Heart left ventricle (tissue), 16 donors: ENCODE measurements around the gene FMO1. TPM values are rescaled to one million over a fixed set of nuclear protein-coding genes. Genes with fewer than 3 reads are reported as not detected.
"Not testable (repeated sequence)": the region's sequence is repeated elsewhere in the genome, so short reads cannot be mapped to it uniquely, and the experiment has no call there.

Experiments
- ATAC-seq, 4 donors: fragments of 200-7000 bp; cut with Tn5 transposase; one replicate each; pipeline ENCODE4 v1.9.1; 2020 to 2022; ENCODE audit warnings: moderate library complexity in 4 of 4, mild to moderate bottlenecking in 3 of 4, moderate number of reproducible peaks in 1 of 4
- DNase-seq, 5 donors: peaks; one replicate each; pipeline ENCODE4 v3.0.0-alpha.2; 2020
- H3K27ac ChIP-seq, 12 donors: fragments of 200-600 bp; sonication (generic) in 4 of 12; one replicate each; pipeline versions ENCODE4 v1.5.0 to v1.8.0; 2016 to 2022; ENCODE audit warnings: mild to moderate bottlenecking in 2 of 12
- H3K27me3 ChIP-seq, 9 donors: fragments of 200-600 bp; sonication (generic) in 2 of 9; one replicate each; pipeline versions ENCODE4 v1.5.1 to v1.8.0; 2016 to 2022; ENCODE audit warnings: mild to moderate bottlenecking in 3 of 9
- H3K36me3 ChIP-seq, 9 donors: fragments of 200-600 bp; sonication (generic) in 2 of 9; one replicate each; pipeline versions ENCODE4 v1.5.0 to v1.8.0; 2018 to 2022; ENCODE audit warnings: mild to moderate bottlenecking in 2 of 9
- H3K4me1 ChIP-seq, 12 donors: fragments of 200-600 bp; sonication (generic) in 4 of 12; one replicate each; pipeline versions ENCODE4 v1.5.0 to v1.8.0; 2016 to 2022; ENCODE audit warnings: mild to moderate bottlenecking in 3 of 12
- H3K4me3 ChIP-seq, 12 donors: fragments of 200-600 bp; sonication (generic) in 4 of 12; one replicate each; pipeline versions ENCODE4 v1.5.0 to v1.8.0; 2017 to 2022; ENCODE audit warnings: mild to moderate bottlenecking in 9 of 12, moderate library complexity in 4 of 12
- H3K9me3 ChIP-seq, 12 donors: fragments of 200-600 bp; sonication (generic) in 4 of 12; one replicate each; pipeline versions ENCODE4 v1.5.0 to v1.8.0; 2016 to 2022; ENCODE audit warnings: mild to moderate bottlenecking in 1 of 12
- POLR2A ChIP-seq, 2 donors: fragments of 450-650 bp; IDR thresholded peaks; one replicate each; pipeline ENCODE4 v1.6.1; 2017; ENCODE audit warnings: antibody characterized with exemption in 2 of 2, mild to moderate bottlenecking in 2 of 2, moderate library complexity in 2 of 2
- WGBS, 4 donors: extraction: QIAGEN DNeasy Blood & Tissue Kit in 2 of 4; methylation state at CpG; one replicate each; pipeline versions ENCODE4 v1.1.5 to v1.1.7; 2013 to 2018; 5-methylcytosine and 5-hydroxymethylcytosine counted together
- intact Hi-C, 10 donors: fragments of 100-400 bp; cut with DNase I; formaldehyde crosslinking; loops; one replicate each; pipeline versions ENCODE4 v1.11.1 to v1.14.2; 2022
- polyA plus RNA-seq, 2 donors: library from polyadenylated mRNA; stranded (reverse); fragments of 200-250 nt; gene quantifications; one replicate each; pipeline ENCODE4 v1.2.3, GENCODE V29; 2013
- total RNA-seq, 9 donors: library from RNA; depleted of rRNA in 2 of 9; stranded (reverse); fragments of >200 nt in 2 of 9; fragmentation: NEBNext Ultra II Directional in 3 of 9; extraction: Animal tissue kit (Norgen Biotek cat#: 25700) in 3 of 9; gene quantifications; one replicate each; pipeline versions ENCODE4 v1.1.0 to v1.2.4, GENCODE V29; 2016 to 2023
- TF ChIP-seq, protein P1 (sequence below), 12 donors: fragments of 200-600 bp; sonication (generic) in 4 of 12; IDR thresholded peaks; one replicate each; pipeline versions ENCODE4 v1.5.0 to v1.8.0; 2018 to 2022; ENCODE audit warnings: antibody characterized with exemption in 12 of 12, mild to moderate bottlenecking in 5 of 12
- donor health status: ischemic (EF 13 %, LVEDD 7.1; RV severe dilation, severe dysfunction).
- donor health status: healthy with polysubstance abuse.
- donor health status: DM: no; HTN: yes; CAD: no.
- donor health status: DM: no; HTN: no; CAD: no.
- donor health status: ischemic (EF 25% LVEDD 6.9; RV normal size, moderate dysfunction).
- donor health status: ischemic (EF 25% LVEDD 5.7; RV mildly dilated, moderate dysfunction).
- donor health status: healthy.
- donor health status: DM: yes; HTN: yes; CAD: no.
- donor health status: ischemic (EF 35%, LVEDD 5.7; RV mildly dilated, moderate dysfunction).
- donor health status: nonischemic (EF 11% LVEDD 7.7; RV severe dilation, severe dysfunction).
- donor health status: DM: yes; HTN: yes; CAD: no.
- donor health status: PGD.
- donor health status: ischemic (EF 29% LVEDD 5.4; RV normal size, mild dysfunction).
- donor health status: nonischemic (EF 23%, LVEDD 6.1; RV moderate dilation, normal function).

FMO1 gene
- total and polyA plus RNA-seq, 11 donors, result 0.15 to 7.0 (median 0.58) TPM; not detected in 2

DNA sequence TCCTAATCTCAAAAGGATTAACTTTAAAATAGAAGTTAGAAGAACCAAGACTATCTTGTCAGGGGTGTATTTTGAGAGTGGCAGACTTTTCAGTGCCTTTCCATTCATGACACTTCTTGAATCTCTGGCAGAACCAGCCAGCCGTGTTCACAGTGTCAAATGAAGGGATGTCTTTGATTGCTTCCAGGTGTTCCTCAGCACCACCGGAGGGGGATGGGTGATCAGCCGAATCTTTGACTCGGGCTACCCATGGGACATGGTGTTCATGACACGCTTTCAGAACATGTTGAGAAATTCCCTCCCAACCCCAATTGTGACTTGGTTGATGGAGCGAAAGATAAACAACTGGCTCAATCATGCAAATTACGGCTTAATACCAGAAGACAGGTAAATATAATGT is 32.3 kb downstream of the FMO1 start:
- Histone ChIP-seq H3K4me1 (no peaks in the 10 kb centered on the region), H3K4me3 (no peak overlapping the region), H3K9me3 (no peaks in the 10 kb centered on the region), H3K27me3 (no peaks in the 10 kb centered on the region), H3K27ac (no peak overlapping the region), H3K36me3 (peaks cover 0 to 2% (median 0%) of the 10 kb centered on the region in 9 donors)
- no peak for DNase-seq
- WGBS, 4 donors, result 79 to 89% (median 82%) methylated on average over 7 of the region's 7 CpGs
- TF ChIP-seq, protein P1, sequence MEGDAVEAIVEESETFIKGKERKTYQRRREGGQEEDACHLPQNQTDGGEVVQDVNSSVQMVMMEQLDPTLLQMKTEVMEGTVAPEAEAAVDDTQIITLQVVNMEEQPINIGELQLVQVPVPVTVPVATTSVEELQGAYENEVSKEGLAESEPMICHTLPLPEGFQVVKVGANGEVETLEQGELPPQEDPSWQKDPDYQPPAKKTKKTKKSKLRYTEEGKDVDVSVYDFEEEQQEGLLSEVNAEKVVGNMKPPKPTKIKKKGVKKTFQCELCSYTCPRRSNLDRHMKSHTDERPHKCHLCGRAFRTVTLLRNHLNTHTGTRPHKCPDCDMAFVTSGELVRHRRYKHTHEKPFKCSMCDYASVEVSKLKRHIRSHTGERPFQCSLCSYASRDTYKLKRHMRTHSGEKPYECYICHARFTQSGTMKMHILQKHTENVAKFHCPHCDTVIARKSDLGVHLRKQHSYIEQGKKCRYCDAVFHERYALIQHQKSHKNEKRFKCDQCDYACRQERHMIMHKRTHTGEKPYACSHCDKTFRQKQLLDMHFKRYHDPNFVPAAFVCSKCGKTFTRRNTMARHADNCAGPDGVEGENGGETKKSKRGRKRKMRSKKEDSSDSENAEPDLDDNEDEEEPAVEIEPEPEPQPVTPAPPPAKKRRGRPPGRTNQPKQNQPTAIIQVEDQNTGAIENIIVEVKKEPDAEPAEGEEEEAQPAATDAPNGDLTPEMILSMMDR (IDR thresholded peaks at IDR 0.05), result no peak
- TF ChIP-seq POLR2A (IDR thresholded peaks at IDR 0.05), result no peak
- intact Hi-C loops, result no loop called here
- no peak for ATAC-seq

- no peak for ATAC-seq
- TF ChIP-seq, protein P1 (IDR thresholded peaks at IDR 0.05), result no peak
- no peak for TF ChIP-seq POLR2A (IDR thresholded peaks at IDR 0.05)
- H3K36me3 ChIP-seq, result peaks cover 0 to 2% (median 0%) of the 10 kb centered on the region in 9 donors
Measured at GRCh38 chr1:171286032-171286705, 37.9 kb downstream of the FMO1 start.

DNA sequence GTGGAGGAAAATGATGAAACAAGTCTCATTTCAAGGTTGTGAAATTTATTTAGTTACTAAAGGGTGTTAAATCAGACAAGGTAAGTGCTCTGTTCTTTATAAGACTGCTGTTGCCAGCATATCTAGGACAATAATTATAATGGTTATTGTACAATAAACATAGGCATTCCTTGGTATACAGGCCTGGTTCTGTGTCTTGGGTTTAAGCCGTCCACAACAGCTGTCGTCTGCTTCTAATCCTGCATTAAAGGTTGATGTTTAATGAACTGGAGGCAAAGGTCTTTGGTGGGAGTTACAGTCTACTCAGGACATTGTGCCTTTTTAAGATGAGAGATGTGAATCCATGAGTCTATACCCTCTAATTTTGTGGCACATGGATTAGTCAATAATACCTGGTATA is 42.3 kb downstream of the FMO1 start:
- Histone ChIP-seq H3K4me3 (no peak overlapping the region), H3K9me3 (no peaks in the 10 kb centered on the region), H3K27ac (no peak overlapping the region), H3K36me3 (no peaks in the 10 kb centered on the region), H3K4me1 (no peaks in the 10 kb centered on the region), H3K27me3 (no peaks in the 10 kb centered on the region)
- TF ChIP-seq, protein P1 (IDR thresholded peaks at IDR 0.05), result no peak
- no peak for TF ChIP-seq POLR2A (IDR thresholded peaks at IDR 0.05)
- DNase-seq (no peak), ATAC-seq (no peak)
- intact Hi-C loops, result loop anchor here in 1 of 10 donors (2.0 kb wide), 1 partner anchor 36 kb away; no protein-coding TSS in a partner anchor
- 89 to 93% (median 93%) methylated on average over 2 of the region's 2 CpGs for WGBS, 4 donors

More at GRCh38 chr1:171286032-171286705, 37.9 kb downstream of the FMO1 start:
- Histone ChIP-seq H3K27ac (no peak overlapping the region), H3K27me3 (no peaks in the 10 kb centered on the region), H3K4me3 (no peak overlapping the region), H3K4me1 (no peaks in the 10 kb centered on the region), H3K9me3 (no peaks in the 10 kb centered on the region)
- WGBS, 4 donors, result 52 to 69% (median 60%) methylated on average over 4 of the region's 4 CpGs
- intact Hi-C loops, result no loop called here
- no peak for DNase-seq

- Histone ChIP-seq H3K4me3 (no peak overlapping the region), H3K27ac (no peak overlapping the region), H3K27me3 (no peaks in the 10 kb centered on the region), H3K4me1 (no peaks in the 10 kb centered on the region), H3K36me3 (no peaks in the 10 kb centered on the region), H3K9me3 (no peaks in the 10 kb centered on the region)
- DNase-seq, result no peak
- ATAC-seq, result no peak
- intact Hi-C loops, result no loop called here
- 67 to 87% (median 71%) methylated on average over 1 of the region's 1 CpG for whole genome bisulfite sequencing, 4 donors
- no peak for TF ChIP-seq POLR2A (IDR thresholded peaks at IDR 0.05)
- TF ChIP-seq, protein P1 (IDR thresholded peaks at IDR 0.05), result no peak
Measured at GRCh38 chr1:171292799-171293198, 44.5 kb downstream of the FMO1 start.

- DNase-seq, H3K36me3 ChIP-seq, H3K27ac ChIP-seq, H3K4me3 ChIP-seq, intact Hi-C loops, H3K4me1 ChIP-seq, H3K27me3 ChIP-seq, ATAC-seq: not testable (repeated sequence)
- WGBS, 4 donors, result 80 to 87% (median 84%) methylated on average over 7 of the region's 7 CpGs
- H3K9me3 ChIP-seq, result peaks cover 0 to 18% (median 8%) of the 10 kb centered on the region in 12 donors
Measured at GRCh38 chr1:171295383-171295782, 47.1 kb downstream of the FMO1 start.
